Central memory CD8-positive, alpha-beta T cell (primary cell): ENCODE measurements around the gene MOK.

ENCODE experiments used
- ATAC-seq: fragments of 150-1000 bp; cut with Tn5 transposase; replicated peaks from 2 replicates; pipeline ENCODE4 v1.10.0; 2022; ENCODE audit warnings: mild to moderate bottlenecking, moderate FRiP score, moderate number of reproducible peaks; ENCODE audit not compliant: poor library complexity, severe bottlenecking; ENCODE audit errors: extremely low read depth
- DNase-seq, 2 donors: peaks; one replicate each; pipeline ENCODE4 v3.0.0; 2021; ENCODE audit warnings: low spot score in 2 of 2
- H3K27ac Mint-ChIP-seq: one replicate; pipeline ENCODE4 v1.8.0; 2022; ENCODE audit warnings: low read depth, mild to moderate bottlenecking, moderate library complexity, mixed read lengths
- H3K27me3 Mint-ChIP-seq: one replicate; pipeline ENCODE4 v1.8.0; 2022; ENCODE audit warnings: mixed read lengths
- H3K36me3 Mint-ChIP-seq: one replicate; pipeline ENCODE4 v1.8.0; 2022; ENCODE audit warnings: mild to moderate bottlenecking, moderate library complexity, mixed read lengths; ENCODE audit not compliant: insufficient read depth
- H3K4me1 Mint-ChIP-seq: one replicate; pipeline ENCODE4 v1.8.0; 2022; ENCODE audit warnings: mixed read lengths
- H3K4me3 Mint-ChIP-seq: one replicate; pipeline ENCODE4 v1.8.0; 2022; ENCODE audit warnings: mild to moderate bottlenecking, moderate library complexity, mixed read lengths
- H3K9me3 Mint-ChIP-seq: one replicate; pipeline ENCODE4 v1.8.0; 2022; ENCODE audit warnings: mixed read lengths

The MOK gene

DNA sequence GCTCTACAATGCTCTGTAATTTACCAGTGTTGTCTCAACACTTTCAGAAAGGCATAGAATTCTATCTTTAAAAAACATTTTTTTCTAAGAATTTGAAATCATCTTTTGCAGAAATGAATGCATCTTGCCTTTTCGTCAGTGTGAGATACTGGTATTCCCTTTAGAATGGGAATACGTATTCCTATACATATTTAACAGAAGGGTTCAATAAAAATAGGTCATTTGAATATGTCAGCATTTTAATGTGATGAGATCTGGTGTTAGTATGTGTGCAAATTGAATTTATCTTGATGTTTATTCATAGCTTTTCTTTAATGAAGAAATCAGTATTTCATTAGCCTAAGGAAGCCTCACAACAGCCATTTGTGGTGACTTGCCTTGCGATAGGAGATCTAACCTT, 121.1 kb downstream of the MOK start:
- DNase-seq (no peak), ATAC-seq (no peak)
- Mint-ChIP-seq H3K27me3 (no peaks in the 10 kb centered on the region), H3K36me3 (peaks cover 6% of the 10 kb centered on the region), H3K4me1 (peaks cover 42% of the 10 kb centered on the region), H3K4me3 (no peak overlapping the region), H3K9me3 (no peaks in the 10 kb centered on the region), H3K27ac (no peak overlapping the region)

GRCh38 chr14:102182936-102183619, 121.9 kb downstream of the MOK start:
- ATAC-seq (no peak), DNase-seq (no peak)
- no peak overlapping the region for H3K4me3 Mint-ChIP-seq
- H3K4me1 Mint-ChIP-seq: peaks cover 48% of the 10 kb centered on the region
- no peaks in the 10 kb centered on the region for H3K27me3 Mint-ChIP-seq
- no peak overlapping the region for H3K27ac Mint-ChIP-seq
- H3K9me3 Mint-ChIP-seq: no peaks in the 10 kb centered on the region
- peaks cover 6% of the 10 kb centered on the region for H3K36me3 Mint-ChIP-seq

- DNase-seq (no peak), ATAC-seq (no peak)
- Mint-ChIP-seq H3K9me3 (no peaks in the 10 kb centered on the region), H3K4me1 (peaks cover 48% of the 10 kb centered on the region), H3K4me3 (no peak overlapping the region), H3K27ac (no peak overlapping the region), H3K36me3 (peaks cover 6% of the 10 kb centered on the region), H3K27me3 (no peaks in the 10 kb centered on the region)
Observed at GRCh38 chr14:102182190-102182589, 122.8 kb downstream of the MOK start.

GRCh38 chr14:102181187-102181586, 123.8 kb downstream of the MOK start:
- ATAC-seq (no peak), DNase-seq (no peak)
- peak overlapping the region; percentile 46 for H3K27ac Mint-ChIP-seq
- no peak overlapping the region for H3K4me3 Mint-ChIP-seq
- H3K27me3 Mint-ChIP-seq: no peaks in the 10 kb centered on the region
- peaks cover 51% of the 10 kb centered on the region for H3K4me1 Mint-ChIP-seq
- H3K36me3 Mint-ChIP-seq: peaks cover 6% of the 10 kb centered on the region
- no peaks in the 10 kb centered on the region for H3K9me3 Mint-ChIP-seq

GRCh38 chr14:102180248-102180998, 124.5 kb downstream of the MOK start:
- peaks cover 53% of the 10 kb centered on the region for H3K4me1 Mint-ChIP-seq
- ATAC-seq (no peak), DNase-seq (no peak)
- H3K9me3 Mint-ChIP-seq: no peaks in the 10 kb centered on the region
- H3K4me3 Mint-ChIP-seq: no peak overlapping the region
- peaks cover 6% of the 10 kb centered on the region for H3K36me3 Mint-ChIP-seq
- H3K27ac Mint-ChIP-seq: peak overlapping the region; percentile 46
- no peaks in the 10 kb centered on the region for H3K27me3 Mint-ChIP-seq
